NCI-H2196 (cell line): Measurements from ENCODE around the gene DSPP.
"Not testable (repeated sequence)": the region's sequence is repeated elsewhere in the genome, so short reads cannot be mapped to it uniquely, and the experiment has no call there.

Source experiments
- DNase-seq: peaks from one replicate; lab custom pipeline; 2025; ENCODE audit not compliant: unreplicated experiment; lab: John Stamatoyannopoulos, UW

Gene DSPP

DNA sequence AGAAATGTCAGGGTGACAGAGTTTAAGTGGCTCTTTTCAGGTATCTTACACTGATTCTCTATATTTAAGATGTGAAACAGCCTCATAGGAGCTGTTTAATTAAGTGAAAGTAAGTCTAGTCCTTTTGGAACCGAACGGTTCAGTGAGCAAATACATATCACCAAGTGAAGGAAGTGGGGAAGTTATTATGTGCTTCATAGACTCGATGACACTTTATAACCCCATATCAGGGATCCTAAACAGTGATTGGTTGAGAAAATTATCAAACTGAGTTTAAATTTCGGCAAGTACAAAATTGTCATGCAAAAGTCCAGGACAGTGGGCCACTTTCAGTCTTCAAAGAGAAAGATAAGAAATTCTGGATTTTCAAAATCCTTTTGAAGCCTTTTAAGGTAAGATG lies at the start of gene DSPP:
Gene DSPP (plus strand): TSS at position 301 of the 400 bp plus-strand sequence. CDS start 2,380 bp downstream, outside the sequence.
- DNase-seq: no peak

DNA sequence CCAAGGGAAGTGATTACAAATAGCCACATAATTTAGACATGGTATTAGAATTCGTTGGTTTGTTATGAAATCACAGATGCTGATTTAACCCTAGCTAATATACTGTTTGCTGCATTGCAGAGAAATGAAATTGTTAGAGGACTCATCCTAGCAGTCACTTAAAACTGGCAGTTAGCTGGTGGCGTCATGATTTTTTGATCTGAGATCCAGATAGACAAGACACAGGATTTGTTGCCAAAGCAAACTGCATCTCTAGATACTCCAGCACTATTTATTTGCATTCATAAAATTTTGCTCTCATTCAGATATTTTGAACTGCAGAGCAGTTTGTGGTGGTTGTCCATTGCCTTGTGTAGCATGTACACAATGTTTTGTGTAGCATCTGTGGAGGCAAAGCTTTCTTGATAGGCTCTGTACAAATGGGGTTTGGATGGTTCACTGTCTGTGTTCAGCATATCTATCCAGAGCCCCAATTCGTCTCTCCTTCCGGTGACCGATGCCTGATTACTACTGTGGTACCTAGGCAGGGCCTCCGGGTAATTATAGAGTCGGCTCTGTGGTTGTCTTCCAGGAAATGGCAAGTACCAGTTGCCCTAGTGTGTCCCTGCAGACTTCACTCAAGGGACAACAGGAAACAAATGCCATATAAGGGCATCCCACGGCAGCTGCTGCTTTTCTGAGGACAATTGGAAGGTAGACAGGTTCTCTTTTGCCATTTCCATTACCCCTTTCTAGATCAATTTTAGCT lies 49.1 kb upstream of the DSPP start:
- peak; percentile 16 for DNase-seq

GRCh38 chr4:87560802-87561201 lies 47.5 kb upstream of the DSPP start:
- DNase-seq: no peak

DNA sequence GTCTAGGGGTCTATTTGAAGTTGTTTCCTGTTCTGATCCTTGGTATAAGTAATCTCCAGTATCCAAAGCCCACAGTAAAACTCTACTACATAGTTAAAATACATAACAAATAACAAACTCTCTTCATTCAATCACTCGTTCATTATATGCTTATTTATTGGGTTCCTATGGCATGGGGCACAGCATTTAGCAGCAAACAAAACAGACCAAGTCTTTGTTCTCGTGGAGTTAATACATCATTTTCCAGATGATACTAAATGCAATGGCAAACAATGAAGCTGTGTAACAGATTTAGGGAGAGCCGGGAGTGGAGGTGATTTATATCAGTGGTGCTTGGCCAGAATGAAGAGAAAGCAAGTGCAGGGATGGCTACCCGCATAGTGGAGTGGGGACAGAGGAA lies 42.6 kb upstream of the DSPP start:
- DNase-seq: no peak

DNA sequence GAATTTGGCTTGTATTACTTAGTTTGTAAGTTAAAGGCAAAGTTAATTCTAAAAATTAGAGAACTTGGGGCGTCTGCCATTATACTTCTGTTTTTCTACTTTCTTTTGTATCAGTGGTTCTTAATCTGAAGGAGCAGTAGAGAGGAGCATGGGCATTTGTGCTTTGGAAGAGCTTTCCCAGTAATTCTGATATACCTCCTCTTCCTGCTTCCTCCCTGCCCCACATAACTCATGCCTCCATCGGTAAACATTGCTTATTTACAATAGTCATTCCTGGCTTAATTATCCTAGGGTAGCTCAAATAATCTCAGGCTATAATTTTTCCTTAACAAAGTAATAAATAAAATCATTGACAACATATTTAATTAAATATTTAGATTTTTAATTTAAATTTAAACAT lies 42.1 kb upstream of the DSPP start:
- DNase-seq: no peak

DNA sequence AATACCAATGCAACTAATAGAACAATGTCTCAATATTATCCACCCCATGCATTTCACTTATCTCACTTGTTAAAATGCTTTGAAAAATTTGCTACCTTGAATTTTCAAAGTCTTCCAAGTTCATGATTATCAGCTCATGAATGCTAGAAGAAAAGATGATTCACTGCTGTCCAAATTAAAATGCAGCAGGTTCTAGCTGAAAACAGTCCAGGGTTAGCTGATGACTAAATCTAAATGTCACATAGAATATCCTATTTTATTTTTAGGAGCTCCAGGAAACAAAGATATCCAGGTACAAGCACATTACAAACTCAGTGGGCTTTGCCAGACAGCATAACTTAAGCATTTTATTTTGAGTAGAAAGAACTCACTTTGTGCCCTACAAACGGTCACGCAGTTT lies 41.1 kb upstream of the DSPP start:
- DNase-seq: no peak

DNA sequence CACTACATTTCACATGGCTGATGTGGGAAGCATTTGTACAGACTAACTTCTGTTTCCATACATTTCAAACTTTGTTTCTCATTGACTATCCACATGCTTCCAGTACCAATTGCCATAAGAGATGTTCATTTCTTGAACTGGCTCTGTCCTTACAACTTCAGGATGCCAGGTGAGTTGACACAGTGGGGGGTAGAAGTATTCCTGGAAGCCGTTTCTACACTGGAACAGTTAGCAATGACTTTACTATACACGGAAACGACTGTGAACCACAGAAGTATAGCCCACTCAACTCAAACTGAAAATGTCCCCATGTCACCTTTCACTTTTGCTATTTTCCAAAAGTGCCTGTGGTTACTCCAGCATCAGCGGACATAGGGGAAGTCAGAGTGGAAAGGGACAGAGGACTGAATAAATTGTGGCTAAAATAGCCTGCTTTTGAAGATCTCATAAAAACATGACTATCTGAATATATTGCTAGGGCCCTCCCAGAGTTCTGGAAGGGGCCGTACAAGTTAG lies 38.0 kb upstream of the DSPP start:
- DNase-seq: no peak

- not testable (repeated sequence) for DNase-seq
Observed at GRCh38 chr4:87574376-87574775, 34.0 kb upstream of the DSPP start.

- no peak for DNase-seq
Observed at GRCh38 chr4:87574996-87575395, 33.3 kb upstream of the DSPP start.

- no peak for DNase-seq
Observed at GRCh38 chr4:87575408-87575807, 32.9 kb upstream of the DSPP start.

- no peak for DNase-seq
Observed at GRCh38 chr4:87575983-87576382, 32.3 kb upstream of the DSPP start.

DNA sequence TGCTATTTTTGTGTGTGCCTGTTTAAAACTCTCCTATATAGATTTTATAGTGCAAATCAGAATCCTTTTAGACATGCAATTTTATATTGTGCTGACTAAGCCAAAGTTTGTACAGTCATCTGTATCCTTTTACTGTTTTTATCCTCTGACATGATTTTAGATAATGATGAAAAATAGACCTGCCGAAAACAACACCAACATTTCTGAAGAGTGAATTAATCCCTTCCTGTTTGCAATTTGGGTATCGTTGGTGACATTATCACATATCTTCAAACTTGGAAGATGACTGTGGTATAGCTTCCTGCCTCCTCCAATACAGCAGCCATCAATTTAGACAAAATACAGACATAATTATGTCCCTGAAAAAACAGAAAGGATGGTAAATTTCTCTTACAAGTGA lies 28.9 kb upstream of the DSPP start:
- DNase-seq: no peak

GRCh38 chr4:87580057-87580456 lies 28.3 kb upstream of the DSPP start:
- no peak for DNase-seq

DNA sequence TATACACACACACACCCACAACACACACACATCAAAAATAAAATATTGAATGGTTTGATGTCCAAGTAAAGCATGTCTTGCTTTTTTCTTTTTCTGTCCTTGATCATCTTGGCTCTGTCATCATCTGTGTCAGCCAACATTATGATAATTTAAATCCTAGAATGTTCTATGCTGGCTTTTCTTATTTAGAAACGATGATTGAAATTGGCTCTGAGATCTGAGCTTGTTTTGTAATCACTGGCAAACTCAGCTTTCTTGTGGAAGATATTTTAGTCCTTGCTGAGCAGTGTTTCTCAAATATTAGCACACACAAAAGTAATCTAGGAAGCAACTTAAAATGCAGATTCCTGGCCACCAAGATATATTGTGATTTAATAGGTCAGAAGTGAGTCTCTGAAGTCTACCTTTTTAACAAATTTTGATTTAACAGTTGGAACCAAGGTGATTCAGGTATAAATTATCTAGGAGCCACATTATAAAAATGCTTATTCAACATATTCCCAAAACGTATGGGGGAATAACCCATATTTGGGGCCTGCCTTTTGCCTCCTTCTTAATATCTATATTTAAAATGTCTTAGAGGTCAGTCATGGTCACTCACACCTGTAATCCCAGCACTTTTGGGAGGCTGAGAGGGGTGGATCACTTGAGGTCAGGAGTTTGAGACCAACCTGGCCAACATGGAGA lies 24.0 kb upstream of the DSPP start:
- no peak for DNase-seq

GRCh38 chr4:87589531-87589930 lies 18.8 kb upstream of the DSPP start:
- DNase-seq: no peak

- DNase-seq: no peak
Observed at GRCh38 chr4:87592124-87592523, 16.2 kb upstream of the DSPP start.

DNA sequence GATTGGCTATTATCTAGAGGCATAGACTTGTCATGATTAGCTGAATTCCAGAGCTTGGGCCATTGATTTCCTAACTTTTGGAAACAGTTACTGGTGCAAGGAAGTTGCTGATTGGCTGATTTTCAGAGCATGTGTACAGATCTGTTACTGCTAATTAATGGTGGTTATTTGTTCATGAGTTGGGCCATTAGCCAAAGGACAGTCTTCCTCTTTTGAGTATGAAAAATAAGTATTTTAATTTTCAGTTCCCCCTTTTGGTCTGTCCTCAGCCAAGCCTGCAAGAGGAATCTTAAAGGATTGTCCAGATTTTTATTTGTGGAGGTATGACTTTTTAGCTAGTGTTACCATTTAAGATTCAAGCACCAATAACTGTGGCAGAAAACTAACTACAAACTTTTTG lies 7.0 kb upstream of the DSPP start:
- no peak for DNase-seq

- DNase-seq: no peak
Observed at GRCh38 chr4:87614292-87614890, 6.1 kb downstream of the DSPP start.

- DNase-seq: no peak
Observed at GRCh38 chr4:87616268-87616667, 7.9 kb downstream of the DSPP start.

DNA sequence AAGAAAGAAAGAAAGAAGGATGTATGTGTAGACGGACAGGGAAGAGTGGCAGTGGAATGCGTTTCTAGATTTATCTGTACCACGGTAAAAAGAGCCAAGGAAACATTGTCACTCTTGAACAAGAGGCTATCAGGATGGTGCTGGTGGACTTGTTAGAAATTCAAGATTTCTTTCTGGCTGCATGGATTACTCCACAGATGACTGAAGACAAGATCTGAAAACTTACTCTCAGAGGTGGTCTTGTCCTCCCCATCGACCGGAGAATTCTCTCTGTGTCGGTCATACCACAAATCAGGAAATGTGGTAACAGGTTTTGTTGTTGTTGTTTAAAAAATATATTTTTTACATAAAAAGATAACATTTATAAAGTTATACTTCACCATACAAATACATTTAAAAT lies 11.8 kb downstream of the DSPP start:
- no peak for DNase-seq

DNA sequence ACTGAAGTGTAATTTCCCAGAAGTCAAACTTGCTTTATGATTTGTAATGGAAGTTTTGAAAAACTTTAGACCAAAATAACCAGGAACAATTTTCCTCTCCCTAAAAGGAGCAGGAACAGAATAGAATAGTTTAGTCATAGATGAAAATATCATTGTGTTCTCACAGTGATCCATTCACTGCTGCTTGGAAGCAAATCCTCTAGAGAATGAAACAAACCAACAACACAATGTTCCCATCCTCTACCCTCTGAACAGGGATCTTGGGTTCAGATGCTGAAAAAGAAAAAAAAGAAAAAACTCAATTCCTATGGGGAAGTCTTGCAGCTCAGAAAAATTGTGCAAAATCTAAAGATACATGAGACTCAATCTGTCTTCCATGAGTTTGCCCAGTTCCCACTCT lies 12.2 kb downstream of the DSPP start:
- DNase-seq: no peak

DNA sequence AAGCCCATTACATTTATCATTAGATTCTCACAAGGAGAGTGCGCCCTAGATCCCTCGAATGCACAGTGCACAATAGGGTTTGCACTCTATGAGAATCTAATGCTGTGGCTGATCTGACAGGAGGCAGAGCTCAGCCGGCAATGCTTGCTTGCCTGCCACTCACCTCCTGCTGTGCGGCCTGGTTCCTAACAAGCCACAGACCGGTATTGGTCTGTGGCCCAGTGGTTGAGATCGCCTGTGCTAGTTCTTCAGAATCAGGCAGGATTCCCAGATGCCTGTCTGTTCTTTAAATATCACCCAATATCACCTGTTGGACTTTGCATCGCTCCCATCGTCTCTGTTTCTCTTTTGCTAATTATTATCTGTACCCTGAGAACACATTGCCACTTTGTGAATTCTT lies 14.0 kb downstream of the DSPP start:
- DNase-seq: no peak
